Stimulated activated CD8-positive, alpha-beta memory T cell treated with anti-CD3 and anti-CD28 coated beads, Interleukin-7, amount 100 ng/mL, for 1 hour (primary cell): Measurements from ENCODE around the gene OR2W1.

Experiments
- DNase-seq, 2 donors: peaks; one replicate each; pipeline ENCODE4 v3.0.0-alpha.2; 2020; ENCODE audit warnings: low read depth in 2 of 2

The OR2W1 gene

DNA sequence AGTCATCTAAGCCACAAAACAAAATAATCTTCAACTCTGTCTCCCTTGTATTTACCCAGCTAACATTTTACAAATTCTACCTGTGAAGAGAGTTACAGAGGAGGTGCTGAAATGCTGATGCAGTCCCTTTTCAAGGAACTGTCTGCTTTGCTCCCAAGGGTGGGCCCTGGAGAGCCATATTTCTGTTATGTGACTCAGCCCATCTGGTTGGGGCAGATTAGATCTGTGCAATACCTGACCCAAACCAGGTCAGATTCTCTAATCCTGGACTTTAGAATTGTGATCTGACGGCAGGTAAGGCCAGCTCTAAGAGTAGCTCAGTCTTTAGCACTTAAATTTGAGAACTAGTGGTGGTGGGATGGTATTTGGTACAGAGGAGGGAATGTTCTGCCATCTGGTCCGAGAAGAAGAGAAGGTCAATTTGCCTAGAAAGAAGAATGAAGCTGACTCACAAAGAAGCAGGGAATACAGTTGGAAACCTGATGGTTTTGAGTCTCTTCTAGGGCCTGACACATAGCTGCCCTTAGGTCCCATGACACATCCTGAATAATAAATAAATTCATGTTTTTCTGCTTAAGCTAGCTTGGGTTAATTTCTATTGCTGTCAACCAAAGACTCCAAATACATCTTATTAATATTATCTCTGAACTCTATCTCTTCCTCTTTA is 48.0 kb downstream of the OR2W1 start:
- no peak for DNase-seq

DNA sequence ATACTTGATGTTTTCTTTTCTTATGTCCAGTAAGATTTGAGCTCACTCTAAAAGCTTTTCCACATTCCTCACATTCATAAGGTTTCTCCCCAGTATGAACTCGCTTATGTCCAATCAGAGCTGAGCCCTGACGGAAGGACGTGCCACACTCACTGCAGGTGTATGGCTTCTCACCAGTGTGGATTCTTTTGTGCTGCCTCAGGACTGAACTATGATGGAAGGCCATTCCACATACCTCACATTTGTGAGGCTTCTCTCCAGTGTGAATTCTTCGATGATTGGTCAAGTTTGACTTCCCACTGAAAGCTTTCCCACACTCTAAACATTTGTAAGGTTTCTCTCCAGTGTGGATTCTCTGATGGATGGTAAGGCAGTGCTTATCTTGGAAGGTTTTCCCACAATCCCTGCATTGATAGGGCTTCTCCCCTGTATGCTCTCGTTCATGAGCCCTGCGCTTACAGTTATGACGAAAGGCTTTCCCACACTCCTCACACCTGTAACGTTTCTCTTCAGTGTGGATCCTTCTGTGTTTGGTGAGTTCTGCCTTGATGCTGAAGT is 49.8 kb downstream of the OR2W1 start:
- DNase-seq: no peak
